ENCODE data around the gene PSMC5. TPM values are rescaled to one million over a fixed set of nuclear protein-coding genes. Genes with fewer than 3 reads are reported as not detected.
"Not testable (repeated sequence)": the region's sequence is repeated elsewhere in the genome, so short reads cannot be mapped to it uniquely, and the experiment has no call there.

The PSMC5 gene
- total RNA-seq, 2 donors from 2014 or later = 137 TPM

GRCh38 chr17:63792055-63792729 lies 35.0 kb upstream of the PSMC5 start:
- no peaks in the 10 kb centered on the region for H3K9me3 Mint-ChIP-seq
- Histone ChIP-seq H3K4me1 (ENCODE audit: control insufficient read depth, insufficient read depth, low read length) (no peaks in the 10 kb centered on the region), H3K9ac (ENCODE audit: extremely low read depth, low read length, poor library complexity, severe bottlenecking) (no peak overlapping the region), H3K27ac (ENCODE audit: low read depth, low read length) (no peak overlapping the region), H3K9me3 (ENCODE audit: control insufficient read depth, low read length) (no peaks in the 10 kb centered on the region), H3K4me3 (ENCODE audit: low read length) (no peak overlapping the region), H3K27me3 (ENCODE audit: control insufficient read depth, insufficient read depth, low read length, poor library complexity, severe bottlenecking) (no peaks in the 10 kb centered on the region), H3K36me3 (ENCODE audit: control insufficient read depth, insufficient read depth, low read length) (peaks cover 96% of the 10 kb centered on the region)
- H3K4me3 Mint-ChIP-seq = no peak overlapping the region
- TF ChIP-seq, protein P1, sequence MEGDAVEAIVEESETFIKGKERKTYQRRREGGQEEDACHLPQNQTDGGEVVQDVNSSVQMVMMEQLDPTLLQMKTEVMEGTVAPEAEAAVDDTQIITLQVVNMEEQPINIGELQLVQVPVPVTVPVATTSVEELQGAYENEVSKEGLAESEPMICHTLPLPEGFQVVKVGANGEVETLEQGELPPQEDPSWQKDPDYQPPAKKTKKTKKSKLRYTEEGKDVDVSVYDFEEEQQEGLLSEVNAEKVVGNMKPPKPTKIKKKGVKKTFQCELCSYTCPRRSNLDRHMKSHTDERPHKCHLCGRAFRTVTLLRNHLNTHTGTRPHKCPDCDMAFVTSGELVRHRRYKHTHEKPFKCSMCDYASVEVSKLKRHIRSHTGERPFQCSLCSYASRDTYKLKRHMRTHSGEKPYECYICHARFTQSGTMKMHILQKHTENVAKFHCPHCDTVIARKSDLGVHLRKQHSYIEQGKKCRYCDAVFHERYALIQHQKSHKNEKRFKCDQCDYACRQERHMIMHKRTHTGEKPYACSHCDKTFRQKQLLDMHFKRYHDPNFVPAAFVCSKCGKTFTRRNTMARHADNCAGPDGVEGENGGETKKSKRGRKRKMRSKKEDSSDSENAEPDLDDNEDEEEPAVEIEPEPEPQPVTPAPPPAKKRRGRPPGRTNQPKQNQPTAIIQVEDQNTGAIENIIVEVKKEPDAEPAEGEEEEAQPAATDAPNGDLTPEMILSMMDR (conservative IDR thresholded peaks at IDR 0.05) = no peak
- no peak for DNase-seq
- 80 to 93% methylated on average over 2 to 3 of the region's 3 CpGs for WGBS, 2 experiments (ENCODE audit: insufficient coverage in 1 of 2, insufficient read length in 1 of 2)
- H3K27ac Mint-ChIP-seq = no peak overlapping the region
- no peaks in the 10 kb centered on the region for H3K4me1 Mint-ChIP-seq
- H3K27me3 Mint-ChIP-seq (ENCODE audit: insufficient read depth) = no peaks in the 10 kb centered on the region
- peaks cover 72% of the 10 kb centered on the region for H3K36me3 Mint-ChIP-seq (ENCODE audit: low read depth)

DNA sequence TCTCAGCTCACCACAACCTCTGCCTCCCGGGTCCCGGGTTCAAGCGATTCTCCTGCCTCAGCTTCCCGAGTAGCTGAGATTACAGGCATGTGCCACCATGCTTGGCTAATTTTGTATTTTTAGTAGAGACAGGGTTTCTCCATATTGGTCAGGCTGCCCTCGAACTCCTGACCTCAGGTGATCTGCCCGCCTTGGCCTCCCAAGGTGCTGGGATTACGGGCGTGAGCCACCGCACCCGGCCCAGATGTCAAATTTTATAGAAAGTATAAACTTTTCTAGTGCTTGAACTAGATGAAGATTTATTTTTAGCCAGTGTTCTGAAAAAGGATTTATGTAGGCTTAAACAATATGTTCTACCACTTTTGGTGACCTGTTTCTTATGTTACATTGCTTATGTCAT lies 30.9 kb upstream of the PSMC5 start:
- H3K9ac ChIP-seq (ENCODE audit: extremely low read depth, low read length, poor library complexity, severe bottlenecking); H3K4me3 Mint-ChIP-seq; H3K9me3 ChIP-seq (ENCODE audit: control insufficient read depth, low read length); H3K27me3 Mint-ChIP-seq (ENCODE audit: insufficient read depth); H3K4me1 Mint-ChIP-seq; H3K4me3 ChIP-seq (ENCODE audit: low read length); H3K27me3 ChIP-seq (ENCODE audit: control insufficient read depth, insufficient read depth, low read length, poor library complexity, severe bottlenecking); DNase-seq; H3K9me3 Mint-ChIP-seq; H3K4me1 ChIP-seq (ENCODE audit: control insufficient read depth, insufficient read depth, low read length); H3K27ac ChIP-seq (ENCODE audit: low read depth, low read length); H3K27ac Mint-ChIP-seq: not testable (repeated sequence)
- peaks cover 84% of the 10 kb centered on the region for H3K36me3 Mint-ChIP-seq (ENCODE audit: low read depth)
- H3K36me3 ChIP-seq (ENCODE audit: control insufficient read depth, insufficient read depth, low read length) = peaks cover 97% of the 10 kb centered on the region
- 99 to 100% methylated on average over 3 to 10 of the region's 10 CpGs for WGBS, 2 experiments (ENCODE audit: insufficient coverage in 1 of 2, insufficient read length in 1 of 2)

DNA sequence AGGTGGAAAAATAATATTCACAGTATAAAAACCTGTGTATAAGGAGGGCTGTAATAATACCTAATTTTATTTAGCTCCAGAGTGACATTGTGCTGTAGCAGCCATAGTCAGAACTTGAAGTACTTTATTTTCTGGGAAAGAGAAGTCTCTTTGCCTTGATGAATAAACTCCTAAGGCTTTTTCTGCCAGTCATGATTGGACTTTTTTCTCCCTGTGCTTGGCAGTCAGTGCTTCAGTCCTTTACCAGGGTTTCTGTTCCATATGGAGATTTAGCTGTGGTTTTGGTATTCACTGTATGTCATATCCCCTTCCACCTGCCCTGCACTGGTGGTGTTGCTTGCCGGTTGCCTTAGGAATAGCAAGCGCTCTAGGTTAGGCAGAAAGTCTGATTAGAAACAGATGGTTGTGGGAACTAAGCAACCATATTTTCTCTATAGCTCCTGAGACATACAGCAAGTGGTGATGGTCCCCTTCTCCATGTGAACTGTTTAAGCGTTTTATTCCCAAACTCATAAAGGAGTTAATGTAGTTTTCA lies 28.6 kb upstream of the PSMC5 start:
- no peaks in the 10 kb centered on the region for H3K4me1 Mint-ChIP-seq
- Histone ChIP-seq H3K9me3 (ENCODE audit: control insufficient read depth, low read length) (no peaks in the 10 kb centered on the region), H3K27ac (ENCODE audit: low read depth, low read length) (no peak overlapping the region), H3K27me3 (ENCODE audit: control insufficient read depth, insufficient read depth, low read length, poor library complexity, severe bottlenecking) (no peaks in the 10 kb centered on the region), H3K9ac (ENCODE audit: extremely low read depth, low read length, poor library complexity, severe bottlenecking) (no peak overlapping the region), H3K4me1 (ENCODE audit: control insufficient read depth, insufficient read depth, low read length) (no peaks in the 10 kb centered on the region), H3K4me3 (ENCODE audit: low read length) (no peak overlapping the region), H3K36me3 (ENCODE audit: control insufficient read depth, insufficient read depth, low read length) (peaks cover 96% of the 10 kb centered on the region)
- no peak for DNase-seq
- H3K9me3 Mint-ChIP-seq = no peaks in the 10 kb centered on the region
- H3K27me3 Mint-ChIP-seq (ENCODE audit: insufficient read depth) = no peaks in the 10 kb centered on the region
- H3K4me3 Mint-ChIP-seq = no peak overlapping the region
- 88 to 100% methylated on average over 2 to 3 of the region's 3 CpGs for WGBS, 2 experiments (ENCODE audit: insufficient coverage in 1 of 2, insufficient read length in 1 of 2)
- H3K36me3 Mint-ChIP-seq (ENCODE audit: low read depth) = peaks cover 78% of the 10 kb centered on the region
- no peak overlapping the region for H3K27ac Mint-ChIP-seq
- TF ChIP-seq, protein P1 (conservative IDR thresholded peaks at IDR 0.05) = no peak
